Spleen (tissue), 11 donors: Measurements from ENCODE around the gene CYP4A11. TPM values are rescaled to one million over a fixed set of nuclear protein-coding genes. Genes with fewer than 3 reads are reported as not detected.
"Not testable (repeated sequence)": the region's sequence is repeated elsewhere in the genome, so short reads cannot be mapped to it uniquely, and the experiment has no call there.

Source experiments
- DNase-seq: peaks from one replicate; pipeline ENCODE4 v3.0.0-alpha.2; 2020
- H3K27ac ChIP-seq, 8 donors: fragments of 200-600 bp; sonication (generic) in 7 of 8; 1 replicate in 4 of 8; 2 replicates in 4 of 8; pipeline versions ENCODE4 v1.5.0 to v1.8.0; 2016 to 2021; ENCODE audit warnings: inconsistent platforms in 4 of 8, mild to moderate bottlenecking in 4 of 8, moderate library complexity in 1 of 8
- H3K27me3 ChIP-seq, 7 donors: fragments of 200-600 bp; sonication (generic) in 6 of 7; replicated peaks in 1 of 7; 1 replicate in 4 of 7; 2 replicates in 3 of 7; pipeline versions ENCODE4 v1.5.0 to v1.8.0; 2016 to 2021; ENCODE audit warnings: inconsistent platforms in 3 of 7, mild to moderate bottlenecking in 1 of 7
- H3K36me3 ChIP-seq, 6 donors: fragments of 200-600 bp; sonication (generic) in 5 of 6; 1 replicate in 4 of 6; 2 replicates in 2 of 6; pipeline versions ENCODE4 v1.5.0 to v1.8.0; 2016 to 2021; ENCODE audit warnings: inconsistent platforms in 2 of 6
- H3K4me1 ChIP-seq, 6 donors: fragments of 200-600 bp; sonication (generic) in 5 of 6; 1 replicate in 3 of 6; 2 replicates in 3 of 6; pipeline versions ENCODE4 v1.5.0 to v1.8.0; 2016 to 2021; ENCODE audit warnings: inconsistent platforms in 3 of 6
- H3K4me3 ChIP-seq, 8 donors: fragments of 200-600 bp; sonication (generic) in 7 of 8; 1 replicate in 4 of 8; 2 replicates in 4 of 8; pipeline versions ENCODE4 v1.5.0 to v1.8.0; 2016 to 2021; ENCODE audit warnings: inconsistent platforms in 4 of 8, mild to moderate bottlenecking in 4 of 8, moderate library complexity in 2 of 8
- H3K9me3 ChIP-seq, 8 donors: fragments of 200-600 bp; sonication (generic) in 7 of 8; 1 replicate in 4 of 8; 2 replicates in 4 of 8; pipeline versions ENCODE4 v1.5.0 to v1.8.0; 2016 to 2021; ENCODE audit warnings: inconsistent platforms in 4 of 8
- CTCF ChIP-seq, 11 experiments: fragments of 200-600 bp in 7 of 11; fragments of 450-650 bp in 4 of 11; sonication (generic) in 4 of 11; IDR thresholded peaks in 8 of 11; conservative IDR thresholded peaks in 3 of 11; 1 replicate in 7 of 11; 2 replicates in 4 of 11; pipeline versions ENCODE4 v1.4.0 to v1.8.0; 2016 to 2021; ENCODE audit warnings: antibody characterized with exemption in 11 of 11, inconsistent platforms in 4 of 11, mild to moderate bottlenecking in 1 of 11
- POLR2A ChIP-seq, 3 donors: fragments of 450-650 bp; IDR thresholded peaks; one replicate each; pipeline ENCODE4 v1.5.1; 2017; ENCODE audit warnings: antibody characterized with exemption in 3 of 3, mild to moderate bottlenecking in 1 of 3
- POLR2AphosphoS5 ChIP-seq, 3 donors: sonication (generic); formaldehyde crosslinking; IDR thresholded peaks; one replicate each; pipeline ENCODE4 v1.5.1; 2017; ENCODE audit warnings: antibody characterized with exemption in 3 of 3
- WGBS, 5 donors: extraction: QIAGEN DNeasy Blood & Tissue Kit in 3 of 5; methylation state at CpG; one replicate each; pipeline versions ENCODE4 v1.1.5 to v1.1.7; 2013 to 2018; 5-methylcytosine and 5-hydroxymethylcytosine counted together
- intact Hi-C: fragments of 100-400 bp; cut with DNase I; formaldehyde crosslinking; loops from one replicate; pipeline ENCODE4 v1.15.0; 2023; ENCODE audit warnings: low total_unique reads
- polyA plus RNA-seq, 3 donors: library from polyadenylated mRNA; stranded (reverse); fragments of 200-250 nt; gene quantifications; one replicate each; pipeline ENCODE4 v1.2.1, GENCODE V29; 2013
- total RNA-seq, 7 donors: library from RNA; depleted of rRNA in 3 of 7; stranded (reverse); fragments of >200 nt in 3 of 7; fragmentation: NEBNext Ultra II Directional in 4 of 7; extraction: Animal tissue kit (Norgen Biotek cat#: 25700) in 4 of 7; gene quantifications; one replicate each; pipeline versions ENCODE4 v1.1.0 to v1.2.1, GENCODE V29; 2016 to 2021
- donor health status: healthy with polysubstance abuse.
- donor health status: DM: no; HTN: no; CAD: no; lungs with moderate emphysema.
- donor health status: DM: no; HTN: no; CAD: no.
- donor health status: Bipolar disorder and iron deficiency.
- donor health status: healthy.
- donor health status: DM: no; HTN: no; CAD: no.
- donor health status: DM: yes; HTN: yes; CAD: no.

Gene CYP4A11
- total and polyA plus RNA-seq, 10 donors: not detected

DNA sequence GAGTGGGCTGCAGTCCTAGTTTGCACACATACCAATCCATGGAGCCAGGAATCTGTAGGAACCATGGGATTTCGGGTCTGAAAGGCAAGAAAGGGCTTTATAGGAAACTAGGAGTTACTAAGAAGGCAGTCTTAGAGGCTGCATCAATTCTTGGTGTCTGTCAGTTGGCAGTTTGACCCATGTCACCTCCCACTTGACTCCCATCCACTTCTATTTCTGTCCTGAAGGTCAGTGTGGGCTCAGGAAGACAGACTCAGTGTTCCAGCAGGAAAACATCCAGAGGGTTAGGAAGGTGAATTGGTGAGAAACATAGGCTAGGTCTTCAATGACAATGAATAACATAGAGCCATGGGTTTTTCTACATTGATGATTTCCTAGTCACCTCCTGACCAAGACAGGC, 4.0 kb downstream of the CYP4A11 start:
- Histone ChIP-seq H3K27ac (no peak overlapping the region), H3K4me1 (no peaks in the 10 kb centered on the region), H3K4me3 (no peak overlapping the region), H3K27me3 (peaks cover 0 to 15% (median 0%) of the 10 kb centered on the region in 7 donors), H3K36me3 (no peaks in the 10 kb centered on the region), H3K9me3 (no peaks in the 10 kb centered on the region)
- no peak for TF ChIP-seq POLR2AphosphoS5 (IDR thresholded peaks at IDR 0.05)
- no peak for TF ChIP-seq CTCF (IDR thresholded peaks at IDR 0.05 in 8 of 11, conservative IDR thresholded peaks at IDR 0.05 in 3 of 11)
- no peak for TF ChIP-seq POLR2A (IDR thresholded peaks at IDR 0.05)
- WGBS, 5 donors: 7 to 65% (median 39%) methylated on average over 1 of the region's 1 CpG
- intact Hi-C loops: no loop called here
- no peak for DNase-seq

- no peak for TF ChIP-seq POLR2AphosphoS5 (IDR thresholded peaks at IDR 0.05)
- no peak for TF ChIP-seq POLR2A (IDR thresholded peaks at IDR 0.05)
- TF ChIP-seq CTCF (IDR thresholded peaks at IDR 0.05 in 8 of 11, conservative IDR thresholded peaks at IDR 0.05 in 3 of 11): no peak
- Histone ChIP-seq H3K27ac (no peak overlapping the region), H3K36me3 (no peaks in the 10 kb centered on the region), H3K27me3 (peaks cover 0 to 15% (median 0%) of the 10 kb centered on the region in 7 donors), H3K4me1 (no peaks in the 10 kb centered on the region), H3K4me3 (no peak overlapping the region), H3K9me3 (no peaks in the 10 kb centered on the region)
- intact Hi-C loops: no loop called here
- no peak for DNase-seq
- WGBS, 5 donors: 51 to 70% (median 64%) methylated on average over 1 of the region's 1 CpG
Observed at GRCh38 chr1:46936788-46937187, 4.5 kb downstream of the CYP4A11 start.

DNA sequence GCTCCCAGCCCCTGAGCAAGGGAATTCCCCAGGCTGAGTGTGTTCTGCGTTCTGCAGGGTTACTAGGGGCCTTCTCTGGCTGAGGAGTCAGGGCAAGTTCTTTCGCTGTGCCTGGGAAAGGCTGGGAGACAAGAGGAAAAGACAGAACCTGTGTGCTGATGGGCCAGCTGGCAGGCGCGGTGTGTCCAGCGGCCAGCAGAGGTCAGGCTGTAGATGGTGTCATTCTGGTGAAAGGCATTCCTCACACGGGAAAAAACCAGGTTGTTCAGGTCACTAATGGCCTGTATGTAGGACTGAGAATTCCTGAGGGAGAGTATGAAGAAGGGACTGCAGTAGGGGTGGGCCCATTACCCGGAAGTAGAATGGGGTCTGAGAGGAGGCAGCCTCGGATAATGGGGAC, 6.4 kb downstream of the CYP4A11 start:
- H3K4me1 ChIP-seq, H3K9me3 ChIP-seq, H3K27me3 ChIP-seq, intact Hi-C loops, H3K27ac ChIP-seq, DNase-seq, H3K4me3 ChIP-seq, H3K36me3 ChIP-seq: not testable (repeated sequence)
- WGBS, 5 donors: 30 to 44% (median 34%) methylated on average over 8 of the region's 8 CpGs

- intact Hi-C loops, H3K36me3 ChIP-seq, H3K27me3 ChIP-seq, H3K27ac ChIP-seq, DNase-seq, H3K4me3 ChIP-seq, H3K9me3 ChIP-seq, H3K4me1 ChIP-seq: not testable (repeated sequence)
- 51 to 79% (median 70%) methylated on average over 2 of the region's 2 CpGs for WGBS, 5 donors
Observed at GRCh38 chr1:46932020-46932419, 9.3 kb downstream of the CYP4A11 start.

GRCh38 chr1:46931151-46931550, 10.1 kb downstream of the CYP4A11 start:
- Histone ChIP-seq H3K4me1 (no peaks in the 10 kb centered on the region), H3K27ac (no peak overlapping the region), H3K9me3 (no peaks in the 10 kb centered on the region), H3K27me3 (peaks cover 0 to 6% (median 0%) of the 10 kb centered on the region in 7 donors), H3K36me3 (no peaks in the 10 kb centered on the region), H3K4me3 (no peak overlapping the region)
- TF ChIP-seq POLR2AphosphoS5 (IDR thresholded peaks at IDR 0.05) (no peak), POLR2A (IDR thresholded peaks at IDR 0.05) (no peak), CTCF (IDR thresholded peaks at IDR 0.05 in 8 of 11, conservative IDR thresholded peaks at IDR 0.05 in 3 of 11) (no peak)
- intact Hi-C loops: no loop called here
- WGBS, 5 donors: 66 to 85% (median 78%) methylated on average over 3 of the region's 3 CpGs
- no peak for DNase-seq
